Stimulated activated CD4-positive, alpha-beta T cell treated with anti-CD3 and anti-CD28 coated beads, Interleukin-4, amount 100 ng/mL, for 4 hours (primary cell): ENCODE results near the gene LCMT1.
"Not testable (repeated sequence)": the region's sequence is repeated elsewhere in the genome, so short reads cannot be mapped to it uniquely, and the experiment has no call there.

ENCODE experiments used
- DNase-seq, 2 experiments: peaks; one replicate each; pipeline ENCODE4 v3.0.0-alpha.2; 2020

LCMT1 gene

GRCh38 chr16:25095636-25096035, 15.9 kb upstream of the LCMT1 start:
- no peak for DNase-seq

- DNase-seq: no peak
Measured at GRCh38 chr16:25097276-25097975, 14.1 kb upstream of the LCMT1 start.

- no peak for DNase-seq
Measured at GRCh38 chr16:25100511-25100910, 11.0 kb upstream of the LCMT1 start.

- peak; percentile 47 to 69 for DNase-seq
Measured at GRCh38 chr16:25106567-25107465, 4.7 kb upstream of the LCMT1 start.

GRCh38 chr16:25107466-25107792, 4.1 kb upstream of the LCMT1 start:
- DNase-seq: no peak

- peak; percentile 8 to 42 for DNase-seq
Measured at GRCh38 chr16:25108054-25108453, 3.5 kb upstream of the LCMT1 start.

GRCh38 chr16:25109643-25110042, 1.9 kb upstream of the LCMT1 start:
- no peak for DNase-seq

- peak in 1 of 2 experiments; percentile 9 for DNase-seq
Measured at GRCh38 chr16:25110387-25110947, 1.1 kb upstream of the LCMT1 start.

- no peak for DNase-seq
Measured at GRCh38 chr16:25114121-25114520, 2.6 kb downstream of the LCMT1 start.

- DNase-seq: no peak
Measured at GRCh38 chr16:25118851-25119578, 7.5 kb downstream of the LCMT1 start.

GRCh38 chr16:25121824-25122600, 10.5 kb downstream of the LCMT1 start:
- no peak for DNase-seq

GRCh38 chr16:25124503-25124902, 13.0 kb downstream of the LCMT1 start:
- DNase-seq: no peak

- not testable (repeated sequence) for DNase-seq
Measured at GRCh38 chr16:25126086-25126666, 14.6 kb downstream of the LCMT1 start.

- DNase-seq: peak; percentile 21 to 39
Measured at GRCh38 chr16:25126820-25127232, 15.3 kb downstream of the LCMT1 start.

GRCh38 chr16:25132751-25133150, 21.2 kb downstream of the LCMT1 start:
- not testable (repeated sequence) for DNase-seq

- DNase-seq: no peak
Measured at GRCh38 chr16:25134166-25134700, 22.7 kb downstream of the LCMT1 start.

- no peak for DNase-seq
Measured at GRCh38 chr16:25135254-25135878, 23.8 kb downstream of the LCMT1 start.

- no peak for DNase-seq
Measured at GRCh38 chr16:25138130-25138529, 26.6 kb downstream of the LCMT1 start.

- DNase-seq: no peak
Measured at GRCh38 chr16:25140459-25140858, 28.9 kb downstream of the LCMT1 start.

GRCh38 chr16:25141648-25142047, 30.1 kb downstream of the LCMT1 start:
- DNase-seq: no peak

GRCh38 chr16:25143928-25144327, 32.4 kb downstream of the LCMT1 start:
- DNase-seq: no peak
